GM19463 (cell line): ENCODE data around the gene TTC19.

Experiments used
- ATAC-seq: cut with Tn5 transposase; IDR thresholded peaks from one replicate; pipeline ENCODE4 v1.9.1; 2021; ENCODE audit warnings: mild to moderate bottlenecking, moderate library complexity; ENCODE audit not compliant: unreplicated experiment

The TTC19 gene

GRCh38 chr17:15999141-15999973 lies at the start of gene TTC19, which contains the start of gene ZSWIM7:
Gene TTC19, plus strand, starts transcription at chr17:15999824. Its CDS starts 25 bp downstream, at chr17:15999849.
Gene ZSWIM7, minus strand, starts transcription at chr17:15999704. Its CDS starts 110 bp downstream, at chr17:15999594.
- ATAC-seq = peak; percentile 95

DNA sequence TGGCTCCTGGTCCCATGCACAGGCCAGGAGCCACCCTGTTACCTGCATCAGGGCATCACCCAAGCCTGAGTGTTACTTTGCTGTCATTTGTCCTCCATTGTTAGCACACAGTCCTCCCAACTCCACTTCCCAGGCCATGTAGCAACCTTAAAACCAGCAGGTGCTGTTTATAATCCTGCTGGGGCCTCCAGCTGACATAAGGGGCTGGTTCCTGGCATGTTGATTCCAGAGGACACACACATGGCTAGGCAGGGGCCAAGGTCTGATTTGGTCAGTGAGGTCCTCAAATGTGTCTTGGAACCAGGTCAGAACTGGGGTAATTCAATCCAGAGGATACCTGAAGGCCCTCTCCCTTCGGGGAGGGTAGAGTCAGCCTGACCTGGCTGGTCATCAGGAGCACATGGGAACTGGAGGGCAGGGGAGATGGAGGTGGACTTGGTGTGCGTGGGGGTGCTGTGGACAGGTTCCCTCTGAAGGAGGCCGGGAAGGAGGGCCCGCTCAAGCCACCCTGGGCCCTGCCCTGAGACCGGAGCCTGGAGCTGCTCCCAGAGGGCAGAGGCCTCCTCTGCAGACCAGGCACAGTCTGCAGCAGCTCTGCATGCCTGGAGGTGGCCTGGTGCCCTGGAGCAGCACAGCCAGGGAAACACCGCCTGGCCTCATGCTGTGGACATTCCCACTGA lies 48.1 kb upstream of the TTC19 start:
- ATAC-seq = no peak

DNA sequence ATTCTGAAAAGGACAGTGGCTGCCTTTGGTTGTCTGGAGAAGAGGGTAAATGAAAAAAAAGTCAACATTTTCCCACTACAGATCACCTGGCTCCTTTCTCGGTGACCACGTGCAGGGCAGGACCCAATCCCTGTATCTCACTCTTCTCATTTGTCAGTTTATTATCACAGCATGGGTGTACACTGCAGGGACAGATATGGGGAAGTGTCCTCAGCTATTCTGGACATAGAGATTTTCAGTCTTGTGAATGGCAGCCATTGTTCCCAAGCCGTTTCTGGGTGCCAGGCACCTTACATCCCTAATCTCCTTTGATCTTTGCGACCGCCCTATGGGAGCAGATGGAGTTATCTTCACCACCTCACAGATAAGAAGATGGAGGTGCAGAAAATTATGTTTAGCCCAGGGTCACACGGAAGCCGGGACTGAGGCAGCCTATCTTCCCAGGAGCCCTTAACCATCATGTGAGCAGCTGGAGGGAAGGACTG lies 47.5 kb upstream of the TTC19 start:
- ATAC-seq = no peak

DNA sequence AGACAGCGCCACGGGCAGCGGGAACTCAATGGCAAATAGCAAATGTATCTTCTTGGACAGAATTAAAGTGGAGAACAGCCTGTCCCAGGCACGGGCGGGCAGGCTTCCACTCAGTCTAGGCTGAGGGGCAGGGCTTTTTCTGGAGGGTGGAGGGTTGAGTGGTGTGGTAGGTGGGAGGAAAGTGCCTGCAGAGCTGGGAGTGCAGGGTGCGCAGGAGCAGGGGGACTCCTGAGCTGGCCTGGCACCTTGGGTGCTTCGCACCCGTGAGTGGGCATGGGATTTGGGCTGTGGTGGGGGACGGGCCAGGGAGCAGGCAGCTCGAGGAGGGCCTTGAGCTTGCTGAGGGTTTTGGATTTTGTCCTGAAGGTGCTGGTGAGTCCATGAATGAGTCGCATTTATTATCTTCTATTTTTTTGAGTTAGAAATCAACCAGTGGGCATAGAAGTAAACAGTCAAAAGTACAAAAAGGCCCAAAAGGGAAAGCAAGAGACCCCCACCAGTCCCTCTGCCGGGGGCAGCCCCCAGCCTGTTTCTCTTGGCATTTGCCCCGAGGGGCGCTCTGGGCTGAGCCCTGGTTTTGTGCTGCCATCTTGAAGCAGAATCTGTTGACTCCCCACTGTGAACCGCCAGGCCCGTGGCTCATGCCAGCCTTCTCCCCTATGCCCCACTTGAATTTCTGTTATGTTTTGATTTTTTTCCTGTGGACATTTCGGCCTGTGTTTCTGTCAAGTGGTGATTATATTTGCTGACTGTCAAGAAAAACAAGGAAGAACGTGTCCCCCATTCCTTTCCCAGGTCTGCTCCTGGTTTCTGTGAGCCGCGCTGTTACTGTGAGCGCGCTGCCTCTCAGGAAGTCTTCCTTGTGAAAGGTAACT lies 46.5 kb upstream of the TTC19 start:
- no peak for ATAC-seq

- ATAC-seq = no peak
Measured at GRCh38 chr17:15954222-15954621, 45.4 kb upstream of the TTC19 start.

- ATAC-seq = no peak
Measured at GRCh38 chr17:15955793-15956541, 43.7 kb upstream of the TTC19 start.

- no peak for ATAC-seq
Measured at GRCh38 chr17:15957206-15957605, 42.4 kb upstream of the TTC19 start.

- no peak for ATAC-seq
Measured at GRCh38 chr17:15957608-15958307, 41.9 kb upstream of the TTC19 start.

GRCh38 chr17:15958484-15958854 lies 41.2 kb upstream of the TTC19 start:
- ATAC-seq = no peak

DNA sequence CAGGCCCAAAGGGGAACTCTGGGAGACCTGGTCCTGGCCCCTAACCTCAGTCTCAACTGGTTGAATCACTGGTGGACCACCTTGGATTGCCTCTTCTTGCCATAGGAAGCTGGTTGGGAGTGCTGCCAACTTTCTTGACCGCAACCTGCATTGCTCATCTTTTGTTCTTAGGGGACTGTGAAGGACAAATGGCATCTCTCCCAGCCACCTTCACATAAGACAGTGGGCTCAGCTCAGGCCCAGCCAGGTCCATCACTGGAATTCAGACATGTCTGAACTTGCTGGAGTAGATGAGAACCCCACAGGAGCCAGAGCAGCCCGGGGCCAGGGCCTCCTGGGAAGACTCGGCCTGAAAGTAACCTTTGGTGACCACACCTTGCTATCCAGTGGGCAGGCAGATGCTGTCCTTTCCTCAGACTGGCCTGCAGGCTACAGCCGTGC lies 35.9 kb upstream of the TTC19 start:
- ATAC-seq = no peak

- ATAC-seq = no peak
Measured at GRCh38 chr17:15965528-15965927, 34.1 kb upstream of the TTC19 start.

- ATAC-seq = no peak
Measured at GRCh38 chr17:15966183-15966878, 33.3 kb upstream of the TTC19 start.

- ATAC-seq = no peak
Measured at GRCh38 chr17:15966879-15967248, 32.8 kb upstream of the TTC19 start.

GRCh38 chr17:15967706-15968399 lies 31.8 kb upstream of the TTC19 start:
- no peak for ATAC-seq

DNA sequence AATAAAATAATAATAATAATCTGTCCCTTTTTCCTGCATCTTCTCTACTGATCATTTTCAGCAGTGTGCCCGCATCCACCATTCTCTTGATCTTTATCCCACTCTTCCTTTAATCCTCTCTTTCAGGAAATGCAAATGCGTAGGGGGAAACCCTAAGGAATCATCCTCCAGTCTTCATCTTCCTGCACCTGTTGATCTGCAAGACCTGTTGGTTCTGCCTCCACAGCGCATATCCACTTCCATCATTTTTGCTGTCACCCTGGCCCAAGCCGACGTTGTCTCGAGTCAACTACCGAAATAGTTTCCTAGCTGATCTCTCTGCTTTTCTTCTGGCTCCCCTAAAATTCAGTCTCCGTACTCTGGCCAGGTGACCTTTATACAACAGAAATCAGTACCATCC lies 30.2 kb upstream of the TTC19 start:
- no peak for ATAC-seq

GRCh38 chr17:15970500-15970899 lies 29.1 kb upstream of the TTC19 start:
- ATAC-seq = no peak

- no peak for ATAC-seq
Measured at GRCh38 chr17:15971098-15971678, 28.4 kb upstream of the TTC19 start.

- ATAC-seq = no peak
Measured at GRCh38 chr17:15971882-15972281, 27.7 kb upstream of the TTC19 start.
